Endothelial cell of umbilical vein (primary cell): ENCODE data around the gene PITPNB. TPM values are rescaled to one million over a fixed set of nuclear protein-coding genes. Genes with fewer than 3 reads are reported as not detected.

Source experiments
- BruUV-seq: library from RNA; stranded (reverse); fragments of 400-500 nt; replicated peaks from 2 replicates; lab custom pipeline; 2021; lab: Mats Ljungman, UMichigan
- CTCF ChIA-PET: fragments of 300-600, 350-600 bp; sonication (Branson Sonifier 250); formaldehyde crosslinking; loops from one replicate; lab custom pipeline; 2021; ENCODE audit warnings: antibody characterized with exemption, inconsistent platforms; lab: Charles Lee
- POLR2A ChIA-PET: fragments of 300-600, 350-600 bp; sonication (Branson Sonifier 250); formaldehyde crosslinking; loops from one replicate; lab custom pipeline; 2021; ENCODE audit warnings: antibody characterized with exemption, inconsistent platforms; lab: Charles Lee
- DNase-seq: peaks from one replicate; pipeline ENCODE4 v3.0.0-alpha.2; 2011; ENCODE audit warnings: low read depth, low spot score
- FAIRE-seq: peaks from 2 replicates; lab custom pipeline; 2011; peaks lifted over from hg19 to GRCh38; lab: Jason Lieb, UNC
- H2AFZ ChIP-seq: 2 replicates; pipeline ENCODE4 v1.6.0; 2012; ENCODE audit warnings: low read depth, low read length, control low read depth, inconsistent platforms
- H3K27ac ChIP-seq: 2 replicates; pipeline ENCODE4 v1.5.1; 2011; ENCODE audit warnings: low read depth, mild to moderate bottlenecking, control low read depth, low read length, moderate library complexity; ENCODE audit not compliant: insufficient read depth
- H3K27me3 ChIP-seq, 2 experiments: 2 replicates each; pipeline versions ENCODE4 v1.6.0 to v1.6.1; 2011; ENCODE audit warnings: low read length in 2 of 2, mixed read lengths in 1 of 2; ENCODE audit not compliant: control insufficient read depth in 2 of 2, insufficient read depth in 2 of 2
- H3K36me3 ChIP-seq, 2 experiments: 2 replicates in 1 of 2; 3 replicates in 1 of 2; pipeline ENCODE4 v1.5.1; 2011; ENCODE audit warnings: low read length in 2 of 2, mild to moderate bottlenecking in 1 of 2, moderate library complexity in 1 of 2; ENCODE audit not compliant: control insufficient read depth in 2 of 2, insufficient read depth in 2 of 2; ENCODE audit errors: extremely low read depth in 1 of 2
- H3K4me1 ChIP-seq: 3 replicates; pipeline ENCODE4 v1.5.1; 2011; ENCODE audit warnings: mild to moderate bottlenecking, low read length; ENCODE audit not compliant: control insufficient read depth, insufficient read depth; ENCODE audit errors: extremely low read depth
- H3K4me2 ChIP-seq: 2 replicates; pipeline ENCODE4 v1.6.1; 2011; ENCODE audit warnings: low read length, control low read depth, mixed read lengths; ENCODE audit not compliant: insufficient read depth
- H3K4me3 ChIP-seq, 3 experiments: fragments of 200-600 bp in 1 of 3; sonication (generic), shearing (Covaris generic) in 1 of 3; replicated peaks in 1 of 3; 2 replicates each; pipeline ENCODE4 v1.5.1; 2011 to 2016; ENCODE audit warnings: control low read depth in 3 of 3, low read length in 3 of 3, mild to moderate bottlenecking in 2 of 3, inconsistent platforms in 1 of 3, low read depth in 1 of 3, moderate library complexity in 1 of 3; ENCODE audit not compliant: insufficient read depth in 1 of 3
- H3K79me2 ChIP-seq: 2 replicates; pipeline ENCODE4 v1.6.0; 2012; ENCODE audit warnings: low read length, inconsistent platforms; ENCODE audit not compliant: control insufficient read depth, insufficient read depth
- H3K9ac ChIP-seq: replicated peaks from 2 replicates; pipeline ENCODE3; 2011; ENCODE audit warnings: low read length, control low read depth; ENCODE audit not compliant: insufficient read depth; ENCODE audit errors: extremely low read depth
- H3K9me1 ChIP-seq: replicated peaks from 3 replicates; pipeline ENCODE4 v1.6.0; 2011; ENCODE audit warnings: mild to moderate bottlenecking, low read length; ENCODE audit not compliant: control insufficient read depth, insufficient read depth; ENCODE audit errors: extremely low read depth
- H3K9me3 ChIP-seq: replicated peaks from 2 replicates; pipeline ENCODE4 v1.5.1; 2012; ENCODE audit warnings: low read length, inconsistent platforms; ENCODE audit not compliant: control insufficient read depth, insufficient read depth
- H4K20me1 ChIP-seq: replicated peaks from 2 replicates; pipeline ENCODE3; 2011; ENCODE audit warnings: mild to moderate bottlenecking, low read length; ENCODE audit not compliant: control insufficient read depth, insufficient read depth; ENCODE audit errors: extremely low read depth
- FOS ChIP-seq: IDR thresholded peaks from 2 replicates; pipeline ENCODE4 v1.6.1; 2011; ENCODE audit warnings: mild to moderate bottlenecking, low read length, moderate library complexity, borderline replicate concordance; ENCODE audit not compliant: insufficient read depth
- GATA2 ChIP-seq: IDR thresholded peaks from 2 replicates; pipeline ENCODE4 v1.7.0; 2011; ENCODE audit warnings: low read depth, mild to moderate bottlenecking, moderate library complexity, mixed read lengths, low read length; ENCODE audit not compliant: insufficient read length, insufficient read depth
- JUN ChIP-seq: IDR thresholded peaks from 2 replicates; pipeline ENCODE4 v1.6.1; 2011; ENCODE audit warnings: borderline replicate concordance, low read depth; ENCODE audit not compliant: insufficient read length, insufficient read depth
- MAX ChIP-seq: IDR thresholded peaks from 2 replicates; pipeline ENCODE4 v1.6.1; 2011; ENCODE audit not compliant: insufficient read depth, insufficient read length
- MYC ChIP-seq: IDR thresholded peaks from one replicate; pipeline ENCODE4 v1.6.1; 2011; ENCODE audit warnings: mild to moderate bottlenecking, low read depth, low read length
- POLR2A ChIP-seq: IDR thresholded peaks from 2 replicates; pipeline ENCODE4 v1.6.1; 2012; ENCODE audit warnings: low read depth, mild to moderate bottlenecking, control low read depth, low read length
- POLR2AphosphoS5 ChIP-seq: IDR thresholded peaks from 2 replicates; pipeline ENCODE4 v1.6.1; 2012; ENCODE audit warnings: low read depth, mild to moderate bottlenecking, control low read depth, low read length, moderate library complexity; ENCODE audit not compliant: insufficient read depth
- dilution Hi-C: fragments of 300-500 bp; cut with MboI; formaldehyde crosslinking; loops from one replicate; pipeline ENCODE4 v1.15.0; 2019; ENCODE audit warnings: low sequenced_read_pairs; ENCODE audit not compliant: extremely low pct_ligation_motif_present
- intact Hi-C: fragments of 100-400 bp; cut with micrococcal nuclease; formaldehyde crosslinking; loops from one replicate; pipeline ENCODE4 v1.10.0; 2022
- polyA plus RNA-seq, 4 experiments: library from polyadenylated mRNA; depleted of rRNA in 3 of 4; stranded (reverse) in 3 of 4; unstranded in 1 of 4; fragments of >200 nt; gene quantifications; 2 replicates each; pipeline versions ENCODE4 v1.2.1 to v1.2.3, GENCODE V29; 2011 to 2012; ENCODE audit warnings: missing spikeins in 1 of 4
- total RNA-seq: library from RNA; stranded (reverse); gene quantifications from 2 replicates; pipeline ENCODE4 v1.2.3, GENCODE V29; 2021
- TF ChIP-seq, protein P1 (sequence below), 2 donors: IDR thresholded peaks; 1 replicate in 1 of 2; 2 replicates in 1 of 2; pipeline ENCODE4 v1.5.1; 2011; ENCODE audit warnings: low read length in 2 of 2, mild to moderate bottlenecking in 2 of 2, moderate library complexity in 2 of 2, control low read depth in 1 of 2, inconsistent platforms in 1 of 2, low read depth in 1 of 2; ENCODE audit not compliant: insufficient read depth in 1 of 2; ENCODE audit errors: extremely low read depth in 1 of 2

Gene PITPNB
- total and polyA plus RNA-seq, 2 donors (not counting 3 experiments of a cell fraction or from before 2014, with no cell fraction given), result 29.7 to 108 TPM

- FAIRE-seq (no peak), DNase-seq (no peak)
- Histone ChIP-seq H2AFZ (no peak overlapping the region), H3K36me3 (peaks cover 5 to 15% of the 10 kb centered on the region in 2 experiments), H3K4me2 (no peak overlapping the region), H3K27ac (peak overlapping the region; percentile 26), H3K4me1 (peaks cover 17% of the 10 kb centered on the region), H3K9ac (no peak overlapping the region), H3K79me2 (peaks cover 53% of the 10 kb centered on the region), H4K20me1 (no peaks in the 10 kb centered on the region), H3K27me3 (no peaks in the 10 kb centered on the region), H3K9me1 (no peaks in the 10 kb centered on the region), H3K4me3 (no peak overlapping the region), H3K9me3 (no peaks in the 10 kb centered on the region)
- CTCF ChIA-PET, result interaction anchor here (3.2 kb wide), 1 partner anchor 12 kb away, joined by 14 read pairs; no protein-coding TSS in a partner anchor
- BruUV-seq, result no TSS peak
- dilution Hi-C loops (no loop called here), intact Hi-C loops (no loop called here)
- TF ChIP-seq POLR2AphosphoS5 (no peak), FOS (no peak), GATA2 (no peak), MYC (no peak), JUN (no peak)
- POLR2A ChIA-PET, result no interaction called here
These were observed 53.6 kb downstream of the PITPNB start for GRCh38 chr22:27865496-27865895.

- POLR2A ChIA-PET, result no interaction called here
- CTCF ChIA-PET, result interaction anchor here (1.2 to 3.2 kb wide), 2 partner anchors 10 to 13 kb away, joined by 3 to 14 read pairs; no protein-coding TSS in a partner anchor
- TF ChIP-seq POLR2A (no peak), POLR2AphosphoS5 (no peak), JUN (no peak), FOS (no peak), MAX (no peak)
- TF ChIP-seq, protein P1, sequence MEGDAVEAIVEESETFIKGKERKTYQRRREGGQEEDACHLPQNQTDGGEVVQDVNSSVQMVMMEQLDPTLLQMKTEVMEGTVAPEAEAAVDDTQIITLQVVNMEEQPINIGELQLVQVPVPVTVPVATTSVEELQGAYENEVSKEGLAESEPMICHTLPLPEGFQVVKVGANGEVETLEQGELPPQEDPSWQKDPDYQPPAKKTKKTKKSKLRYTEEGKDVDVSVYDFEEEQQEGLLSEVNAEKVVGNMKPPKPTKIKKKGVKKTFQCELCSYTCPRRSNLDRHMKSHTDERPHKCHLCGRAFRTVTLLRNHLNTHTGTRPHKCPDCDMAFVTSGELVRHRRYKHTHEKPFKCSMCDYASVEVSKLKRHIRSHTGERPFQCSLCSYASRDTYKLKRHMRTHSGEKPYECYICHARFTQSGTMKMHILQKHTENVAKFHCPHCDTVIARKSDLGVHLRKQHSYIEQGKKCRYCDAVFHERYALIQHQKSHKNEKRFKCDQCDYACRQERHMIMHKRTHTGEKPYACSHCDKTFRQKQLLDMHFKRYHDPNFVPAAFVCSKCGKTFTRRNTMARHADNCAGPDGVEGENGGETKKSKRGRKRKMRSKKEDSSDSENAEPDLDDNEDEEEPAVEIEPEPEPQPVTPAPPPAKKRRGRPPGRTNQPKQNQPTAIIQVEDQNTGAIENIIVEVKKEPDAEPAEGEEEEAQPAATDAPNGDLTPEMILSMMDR (IDR thresholded peaks at IDR 0.05; ENCODE audit: extremely low read depth in 1 of 2, insufficient read depth in 1 of 2, low read depth in 1 of 2, low read length in 2 of 2), result no peak
- FAIRE-seq (no peak), DNase-seq (no peak)
- dilution Hi-C loops, result no loop called here
- BruUV-seq, result no TSS peak
- Histone ChIP-seq H3K79me2 (peaks cover 36% of the 10 kb centered on the region), H3K9me3 (no peaks in the 10 kb centered on the region), H3K27ac (no peak overlapping the region), H2AFZ (no peak overlapping the region), H3K36me3 (peaks cover 7 to 16% of the 10 kb centered on the region in 2 experiments), H3K9ac (no peak overlapping the region), H3K4me3 (no peak overlapping the region), H3K9me1 (no peaks in the 10 kb centered on the region), H3K4me1 (peaks cover 17% of the 10 kb centered on the region), H3K4me2 (no peak overlapping the region), H3K27me3 (no peaks in the 10 kb centered on the region), H4K20me1 (no peaks in the 10 kb centered on the region)
- intact Hi-C loops, result no loop called here
These were observed 55.5 kb downstream of the PITPNB start for GRCh38 chr22:27863556-27863955.
